ENCODE measurements around the gene MYCN.

DNA sequence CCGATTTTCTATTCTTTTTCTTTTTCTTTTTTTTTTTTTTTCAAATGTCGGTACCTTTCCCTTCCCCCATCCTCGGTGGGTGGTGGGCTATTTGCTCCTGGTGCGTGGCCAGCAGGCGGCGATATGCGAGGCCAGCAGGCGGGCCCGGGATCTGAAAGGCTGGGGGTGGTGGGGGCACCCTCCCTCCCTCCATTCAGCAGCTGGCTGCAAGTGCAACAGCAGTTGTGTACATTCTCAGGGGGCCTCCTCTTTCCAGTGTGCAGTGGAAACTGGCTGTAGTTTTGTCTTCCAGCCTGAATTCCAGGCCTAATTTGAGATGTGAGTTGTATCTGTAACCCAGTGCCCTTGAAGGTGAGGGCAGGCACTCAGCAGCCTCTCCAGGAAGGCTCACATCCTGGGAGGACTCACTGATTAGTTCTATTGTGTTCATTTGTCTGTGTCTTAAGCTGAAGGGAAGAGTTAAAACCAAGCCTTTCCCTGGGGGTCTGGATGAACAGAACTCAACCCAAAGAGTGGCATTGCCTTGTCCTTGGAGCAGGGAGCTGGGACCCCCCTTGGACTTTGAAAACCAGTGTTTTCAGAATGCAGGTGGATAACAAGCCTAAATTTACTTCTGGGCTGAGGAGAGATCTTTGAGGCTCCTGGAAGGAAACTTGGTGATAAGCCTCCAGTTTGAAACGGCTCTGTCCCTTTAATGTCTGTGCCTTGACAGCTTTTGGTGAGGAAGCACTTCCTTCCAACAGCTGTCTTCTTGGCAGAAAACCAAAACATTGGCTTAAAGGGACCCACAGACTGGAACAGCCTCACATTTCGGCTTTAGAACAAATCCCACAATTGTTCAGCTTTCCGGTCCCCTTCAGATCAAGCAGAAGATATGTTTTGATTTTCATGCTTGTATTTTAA, 3.3 kb downstream of the MYCN start:
- TF ChIP-seq, protein P1, sequence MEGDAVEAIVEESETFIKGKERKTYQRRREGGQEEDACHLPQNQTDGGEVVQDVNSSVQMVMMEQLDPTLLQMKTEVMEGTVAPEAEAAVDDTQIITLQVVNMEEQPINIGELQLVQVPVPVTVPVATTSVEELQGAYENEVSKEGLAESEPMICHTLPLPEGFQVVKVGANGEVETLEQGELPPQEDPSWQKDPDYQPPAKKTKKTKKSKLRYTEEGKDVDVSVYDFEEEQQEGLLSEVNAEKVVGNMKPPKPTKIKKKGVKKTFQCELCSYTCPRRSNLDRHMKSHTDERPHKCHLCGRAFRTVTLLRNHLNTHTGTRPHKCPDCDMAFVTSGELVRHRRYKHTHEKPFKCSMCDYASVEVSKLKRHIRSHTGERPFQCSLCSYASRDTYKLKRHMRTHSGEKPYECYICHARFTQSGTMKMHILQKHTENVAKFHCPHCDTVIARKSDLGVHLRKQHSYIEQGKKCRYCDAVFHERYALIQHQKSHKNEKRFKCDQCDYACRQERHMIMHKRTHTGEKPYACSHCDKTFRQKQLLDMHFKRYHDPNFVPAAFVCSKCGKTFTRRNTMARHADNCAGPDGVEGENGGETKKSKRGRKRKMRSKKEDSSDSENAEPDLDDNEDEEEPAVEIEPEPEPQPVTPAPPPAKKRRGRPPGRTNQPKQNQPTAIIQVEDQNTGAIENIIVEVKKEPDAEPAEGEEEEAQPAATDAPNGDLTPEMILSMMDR (IDR thresholded peaks at IDR 0.05; ENCODE audit: low read depth, low read length, missing input control), result no peak
- TF ChIP-seq TAF1 (conservative IDR thresholded peaks at IDR 0.05), result no peak
- TF ChIP-seq, protein P2, sequence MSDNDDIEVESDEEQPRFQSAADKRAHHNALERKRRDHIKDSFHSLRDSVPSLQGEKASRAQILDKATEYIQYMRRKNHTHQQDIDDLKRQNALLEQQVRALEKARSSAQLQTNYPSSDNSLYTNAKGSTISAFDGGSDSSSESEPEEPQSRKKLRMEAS (IDR thresholded peaks at IDR 0.05), result no peak
- TF ChIP-seq, protein P3, sequence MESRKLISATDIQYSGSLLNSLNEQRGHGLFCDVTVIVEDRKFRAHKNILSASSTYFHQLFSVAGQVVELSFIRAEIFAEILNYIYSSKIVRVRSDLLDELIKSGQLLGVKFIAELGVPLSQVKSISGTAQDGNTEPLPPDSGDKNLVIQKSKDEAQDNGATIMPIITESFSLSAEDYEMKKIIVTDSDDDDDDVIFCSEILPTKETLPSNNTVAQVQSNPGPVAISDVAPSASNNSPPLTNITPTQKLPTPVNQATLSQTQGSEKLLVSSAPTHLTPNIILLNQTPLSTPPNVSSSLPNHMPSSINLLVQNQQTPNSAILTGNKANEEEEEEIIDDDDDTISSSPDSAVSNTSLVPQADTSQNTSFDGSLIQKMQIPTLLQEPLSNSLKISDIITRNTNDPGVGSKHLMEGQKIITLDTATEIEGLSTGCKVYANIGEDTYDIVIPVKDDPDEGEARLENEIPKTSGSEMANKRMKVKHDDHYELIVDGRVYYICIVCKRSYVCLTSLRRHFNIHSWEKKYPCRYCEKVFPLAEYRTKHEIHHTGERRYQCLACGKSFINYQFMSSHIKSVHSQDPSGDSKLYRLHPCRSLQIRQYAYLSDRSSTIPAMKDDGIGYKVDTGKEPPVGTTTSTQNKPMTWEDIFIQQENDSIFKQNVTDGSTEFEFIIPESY (IDR thresholded peaks at IDR 0.05), result no peak
- TF ChIP-seq SP1 (IDR thresholded peaks at IDR 0.05), result no peak
- TF ChIP-seq, protein P4, sequence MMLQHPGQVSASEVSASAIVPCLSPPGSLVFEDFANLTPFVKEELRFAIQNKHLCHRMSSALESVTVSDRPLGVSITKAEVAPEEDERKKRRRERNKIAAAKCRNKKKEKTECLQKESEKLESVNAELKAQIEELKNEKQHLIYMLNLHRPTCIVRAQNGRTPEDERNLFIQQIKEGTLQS (IDR thresholded peaks at IDR 0.05), result no peak
